ENCODE measurements around the gene DDX46. TPM values are rescaled to one million over a fixed set of nuclear protein-coding genes. Genes with fewer than 3 reads are reported as not detected.

The DDX46 gene
- total RNA-seq, 3 donors from 2014 or later (not counting 1 experiment from before 2014, with no cell fraction given) = 61.4 to 74.8 (median 67.2) TPM

GRCh38 chr5:134791580-134791979, 33.0 kb downstream of the DDX46 start:
- Mint-ChIP-seq H3K4me1 (peaks cover 0 to 6% of the 10 kb centered on the region in 2 donors), H3K36me3 (peaks cover 25% of the 10 kb centered on the region), H3K4me3 (no peak overlapping the region), H3K27ac (no peak overlapping the region), H3K27me3 (ENCODE audit: low read depth in 2 of 2) (no peaks in the 10 kb centered on the region), H3K9me3 (no peaks in the 10 kb centered on the region)
- DNase-seq (no peak), ATAC-seq (no peak)
- TF ChIP-seq CTCF (IDR thresholded peaks at IDR 0.05) = no peak
- Histone ChIP-seq H3K4me3 (ENCODE audit: low read length) (no peak overlapping the region), H3K27ac (ENCODE audit: low read length) (no peak overlapping the region), H3K36me3 (ENCODE audit: control insufficient read depth, insufficient read depth, low read length) (peaks cover 83% of the 10 kb centered on the region), H3K4me1 (ENCODE audit: control insufficient read depth, insufficient read depth, low read length) (no peaks in the 10 kb centered on the region), H3K27me3 (ENCODE audit: control insufficient read depth, insufficient read depth, low read length) (no peaks in the 10 kb centered on the region), H3K9me3 (ENCODE audit: control insufficient read depth, insufficient read depth, low read length) (no peaks in the 10 kb centered on the region)
- intact Hi-C loops (cut with micrococcal nuclease) = no loop called here
- 100% methylated on average over 2 of the region's 2 CpGs for WGBS (ENCODE audit: insufficient coverage)

GRCh38 chr5:134792286-134792685, 33.7 kb downstream of the DDX46 start:
- no peak overlapping the region for H3K27ac ChIP-seq (ENCODE audit: low read length)
- intact Hi-C loops (cut with micrococcal nuclease) = no loop called here
- Mint-ChIP-seq H3K4me1 (peaks cover 0 to 6% of the 10 kb centered on the region in 2 donors), H3K27ac (no peak overlapping the region), H3K4me3 (no peak overlapping the region), H3K27me3 (ENCODE audit: low read depth in 2 of 2) (no peaks in the 10 kb centered on the region), H3K9me3 (no peaks in the 10 kb centered on the region), H3K36me3 (peaks cover 25% of the 10 kb centered on the region)
- no peaks in the 10 kb centered on the region for H3K27me3 ChIP-seq (ENCODE audit: control insufficient read depth, insufficient read depth, low read length)
- ATAC-seq (no peak), DNase-seq (no peak)
- WGBS (ENCODE audit: insufficient coverage) = 100% methylated on average over 3 of the region's 3 CpGs
- no peak for TF ChIP-seq CTCF (IDR thresholded peaks at IDR 0.05)
- H3K4me3 ChIP-seq (ENCODE audit: low read length) = no peak overlapping the region
- H3K36me3 ChIP-seq (ENCODE audit: control insufficient read depth, insufficient read depth, low read length) = peaks cover 78% of the 10 kb centered on the region
- no peaks in the 10 kb centered on the region for H3K9me3 ChIP-seq (ENCODE audit: control insufficient read depth, insufficient read depth, low read length)
- H3K4me1 ChIP-seq (ENCODE audit: control insufficient read depth, insufficient read depth, low read length) = no peaks in the 10 kb centered on the region

GRCh38 chr5:134793111-134793510, 34.5 kb downstream of the DDX46 start:
- H3K27me3 ChIP-seq (ENCODE audit: control insufficient read depth, insufficient read depth, low read length) = no peaks in the 10 kb centered on the region
- ATAC-seq (no peak), DNase-seq (no peak)
- Mint-ChIP-seq H3K27me3 (ENCODE audit: low read depth in 2 of 2) (no peaks in the 10 kb centered on the region), H3K36me3 (peaks cover 25% of the 10 kb centered on the region), H3K27ac (no peak overlapping the region), H3K4me3 (no peak overlapping the region), H3K9me3 (no peaks in the 10 kb centered on the region), H3K4me1 (peaks cover 0 to 6% of the 10 kb centered on the region in 2 donors)
- intact Hi-C loops (cut with micrococcal nuclease) = no loop called here
- H3K4me3 ChIP-seq (ENCODE audit: low read length) = no peak overlapping the region
- no peak overlapping the region for H3K27ac ChIP-seq (ENCODE audit: low read length)
- peaks cover 78% of the 10 kb centered on the region for H3K36me3 ChIP-seq (ENCODE audit: control insufficient read depth, insufficient read depth, low read length)
- no peaks in the 10 kb centered on the region for H3K9me3 ChIP-seq (ENCODE audit: control insufficient read depth, insufficient read depth, low read length)
- WGBS (ENCODE audit: insufficient coverage) = 98% methylated on average over 4 of the region's 4 CpGs
- H3K4me1 ChIP-seq (ENCODE audit: control insufficient read depth, insufficient read depth, low read length) = no peaks in the 10 kb centered on the region
- TF ChIP-seq CTCF (IDR thresholded peaks at IDR 0.05) = no peak

- ATAC-seq = no peak
- peaks cover 0 to 6% of the 10 kb centered on the region in 2 donors for H3K4me1 Mint-ChIP-seq
- Histone ChIP-seq H3K4me3 (ENCODE audit: low read length) (no peak overlapping the region), H3K4me1 (ENCODE audit: control insufficient read depth, insufficient read depth, low read length) (no peaks in the 10 kb centered on the region), H3K36me3 (ENCODE audit: control insufficient read depth, insufficient read depth, low read length) (peaks cover 79% of the 10 kb centered on the region), H3K27me3 (ENCODE audit: control insufficient read depth, insufficient read depth, low read length) (no peaks in the 10 kb centered on the region), H3K27ac (ENCODE audit: low read length) (no peak overlapping the region), H3K9me3 (ENCODE audit: control insufficient read depth, insufficient read depth, low read length) (no peaks in the 10 kb centered on the region)
- DNase-seq = no peak
- no peak for TF ChIP-seq CTCF (IDR thresholded peaks at IDR 0.05)
- H3K4me3 Mint-ChIP-seq = no peak overlapping the region
- H3K27me3 Mint-ChIP-seq (ENCODE audit: low read depth in 2 of 2) = no peaks in the 10 kb centered on the region
- intact Hi-C loops (cut with micrococcal nuclease) = no loop called here
- 100% methylated on average over 2 of the region's 2 CpGs for WGBS (ENCODE audit: insufficient coverage)
- no peaks in the 10 kb centered on the region for H3K9me3 Mint-ChIP-seq
- peaks cover 33% of the 10 kb centered on the region for H3K36me3 Mint-ChIP-seq
- H3K27ac Mint-ChIP-seq = no peak overlapping the region
These were observed 35.5 kb downstream of the DDX46 start for GRCh38 chr5:134794082-134794481.
